LNCaP clone FGC (cell line): ENCODE measurements around the gene SPINT1.

Experiments used
- DNase-seq: peaks from one replicate; pipeline ENCODE4 v3.0.0-alpha.2; 2011; ENCODE audit warnings: low read depth
- H3K4me3 ChIP-seq: 2 replicates; pipeline ENCODE4 v1.5.1; 2011; ENCODE audit warnings: mild to moderate bottlenecking, low read depth, low read length, control low read depth
- CTCF ChIP-seq: IDR thresholded peaks from 2 replicates; pipeline ENCODE4 v1.5.1; 2012; ENCODE audit warnings: mild to moderate bottlenecking; ENCODE audit not compliant: control insufficient read depth, insufficient read depth; ENCODE audit errors: extremely low read depth

The SPINT1 gene

GRCh38 chr15:40821195-40821594 is 22.7 kb upstream of the SPINT1 start:
- DNase-seq, result no peak
- H3K4me3 ChIP-seq, result no peak overlapping the region
- no peak for TF ChIP-seq CTCF

- TF ChIP-seq CTCF, result no peak
- no peak for DNase-seq
Measured at GRCh38 chr15:40823572-40824343, 20.1 kb upstream of the SPINT1 start.

GRCh38 chr15:40825661-40826422 is 18.0 kb upstream of the SPINT1 start:
- TF ChIP-seq CTCF, result no peak
- DNase-seq, result no peak
- no peak overlapping the region for H3K4me3 ChIP-seq

More at GRCh38 chr15:40823572-40824343, 20.1 kb upstream of the SPINT1 start:
- H3K4me3 ChIP-seq, result no peak overlapping the region

- no peak overlapping the region for H3K4me3 ChIP-seq
- TF ChIP-seq CTCF, result no peak
- DNase-seq, result no peak
Measured at GRCh38 chr15:40826423-40827075, 17.3 kb upstream of the SPINT1 start.

GRCh38 chr15:40828447-40829036 is 15.3 kb upstream of the SPINT1 start, which contains the start of gene PPP1R14D:
PPP1R14D (minus strand) TSS chr15:40828708; CDS start chr15:40828641, 67 bp downstream.
- no peak for TF ChIP-seq CTCF
- H3K4me3 ChIP-seq, result no peak within 1 kb of the TSS
- DNase-seq, result no peak

- no peak for DNase-seq
- TF ChIP-seq CTCF, result no peak
- no peak overlapping the region for H3K4me3 ChIP-seq
Measured at GRCh38 chr15:40829115-40829514, 14.7 kb upstream of the SPINT1 start.
